B cell (primary cell): ENCODE data around the gene HIC1. TPM values are rescaled to one million over a fixed set of nuclear protein-coding genes. Genes with fewer than 3 reads are reported as not detected.

Experiments
- ATAC-seq: fragments of 200-7000 bp; cut with Tn5 transposase; one replicate; pipeline ENCODE4 v1.10.0; 2021; ENCODE audit warnings: low read depth, mild to moderate bottlenecking, moderate number of reproducible peaks, moderate library complexity
- CTCF ChIA-PET: fragments of 350-600 bp; sonication (Branson Sonifier 250); formaldehyde crosslinking; loops from one replicate; lab custom pipeline; 2021; ENCODE audit warnings: antibody characterized with exemption, inconsistent platforms; lab: Charles Lee
- POLR2A ChIA-PET: fragments of 350-600 bp; sonication (Branson Sonifier 250); formaldehyde crosslinking; loops from one replicate; lab custom pipeline; 2021; ENCODE audit warnings: antibody characterized with exemption; lab: Charles Lee
- DNase-seq: peaks from one replicate; pipeline ENCODE4 v3.0.0; 2013
- H2AFZ ChIP-seq: 2 replicates; pipeline ENCODE4 v1.6.1; 2012; ENCODE audit warnings: mild to moderate bottlenecking, low read depth, low read length; ENCODE audit not compliant: insufficient read depth, poor library complexity, severe bottlenecking
- H3K27ac ChIP-seq, 2 donors: 1 replicate in 1 of 2; 2 replicates in 1 of 2; pipeline ENCODE4 v1.5.1; 2012 to 2013; ENCODE audit warnings: low read length in 2 of 2, mild to moderate bottlenecking in 2 of 2, moderate library complexity in 1 of 2
- H3K27me3 ChIP-seq, 4 experiments: fragments of 200-600 bp in 1 of 4; sonication (generic) in 1 of 4; replicated peaks in 1 of 4; 1 replicate in 2 of 4; 2 replicates in 2 of 4; pipeline versions ENCODE4 v1.6.1 to v1.7.0; 2013 to 2016; ENCODE audit warnings: low read length in 3 of 4, mild to moderate bottlenecking in 2 of 4, mixed read lengths in 1 of 4, moderate library complexity in 1 of 4; ENCODE audit not compliant: insufficient read depth in 4 of 4, control insufficient read depth in 3 of 4; ENCODE audit errors: control extremely low read depth in 1 of 4
- H3K36me3 ChIP-seq, 2 experiments: replicated peaks in 1 of 2; 1 replicate in 1 of 2; 2 replicates in 1 of 2; pipeline versions ENCODE4 v1.6.1 to v1.7.1; 2013; ENCODE audit warnings: low read length in 1 of 2; ENCODE audit not compliant: insufficient read depth in 2 of 2, control insufficient read depth in 1 of 2; ENCODE audit errors: control extremely low read depth in 1 of 2, extremely low read depth in 1 of 2
- H3K4me1 ChIP-seq, 2 donors: fragments of 200-600 bp in 1 of 2; sonication (generic) in 1 of 2; 1 replicate in 1 of 2; 2 replicates in 1 of 2; pipeline versions ENCODE4 v1.5.1 to v1.6.1; 2013 to 2017; ENCODE audit warnings: low read length in 2 of 2; ENCODE audit not compliant: control insufficient read depth in 2 of 2, insufficient read depth in 2 of 2
- H3K4me2 ChIP-seq: replicated peaks from 2 replicates; pipeline ENCODE3; 2012; ENCODE audit warnings: mild to moderate bottlenecking, low read depth, low read length; ENCODE audit not compliant: poor library complexity, severe bottlenecking
- H3K4me3 ChIP-seq, 5 experiments: fragments of 200-600 bp in 1 of 5; sonication (generic) in 1 of 5; 1 replicate in 3 of 5; 2 replicates in 2 of 5; pipeline versions ENCODE4 v1.5.1 to v1.7.0; 2011 to 2016; ENCODE audit warnings: low read length in 4 of 5, mild to moderate bottlenecking in 4 of 5, low read depth in 2 of 5, control low read depth in 1 of 5, moderate library complexity in 1 of 5; ENCODE audit not compliant: insufficient read depth in 1 of 5; ENCODE audit errors: control extremely low read depth in 1 of 5, extremely low read depth in 1 of 5
- H3K79me2 ChIP-seq: fragments of 200-600 bp; sonication (generic); one replicate; pipeline ENCODE4 v1.6.0; 2016; ENCODE audit warnings: low read length; ENCODE audit not compliant: control insufficient read depth, insufficient read depth
- H3K9ac ChIP-seq: fragments of 200-600 bp; sonication (generic); 2 replicates; pipeline ENCODE4 v1.6.1; 2017; ENCODE audit warnings: mild to moderate bottlenecking, low read length, moderate library complexity
- H3K9me3 ChIP-seq, 3 donors: one replicate each; pipeline versions ENCODE4 v1.6.1 to v1.7.1; 2013; ENCODE audit warnings: low read length in 2 of 3; ENCODE audit not compliant: control insufficient read depth in 2 of 3, insufficient read depth in 1 of 3; ENCODE audit errors: control extremely low read depth in 1 of 3
- H4K20me1 ChIP-seq: 2 replicates; pipeline ENCODE4 v1.6.0; 2012; ENCODE audit warnings: mild to moderate bottlenecking, low read length; ENCODE audit not compliant: insufficient read depth, control insufficient read depth, poor library complexity, severe bottlenecking
- H3K27ac Mint-ChIP-seq: one replicate; pipeline ENCODE4 v1.8.0; 2021; ENCODE audit warnings: mixed read lengths
- H3K27me3 Mint-ChIP-seq: one replicate; pipeline ENCODE4 v1.8.0; 2021; ENCODE audit warnings: mixed read lengths
- H3K4me1 Mint-ChIP-seq: one replicate; pipeline ENCODE4 v1.8.0; 2021; ENCODE audit warnings: mixed read lengths
- H3K4me3 Mint-ChIP-seq: one replicate; pipeline ENCODE4 v1.8.0; 2021; ENCODE audit warnings: mixed read lengths
- H3K9me3 Mint-ChIP-seq: one replicate; pipeline ENCODE4 v1.8.0; 2022; ENCODE audit warnings: mixed read lengths; ENCODE audit not compliant: insufficient read depth
- CTCF ChIP-seq: fragments of 200-600 bp; IDR thresholded peaks from one replicate; pipeline ENCODE4 v1.8.0; 2022; ENCODE audit warnings: antibody characterized with exemption, mild to moderate bottlenecking
- EZH2 ChIP-seq: IDR thresholded peaks from 2 replicates; pipeline ENCODE4 v1.6.1; 2012; ENCODE audit warnings: borderline replicate concordance, low read depth, mild to moderate bottlenecking, moderate library complexity, low read length; ENCODE audit not compliant: insufficient read depth, poor library complexity, severe bottlenecking
- WGBS: methylation state at CpG from one replicate; pipeline ENCODE4 v1.1.5; 2013; ENCODE audit warnings: missing lambda C conversion rate; ENCODE audit not compliant: insufficient coverage; 5-methylcytosine and 5-hydroxymethylcytosine counted together
- intact Hi-C: fragments of 100-400 bp; cut with micrococcal nuclease; formaldehyde crosslinking; loops from one replicate; pipeline ENCODE4 v1.10.0; 2022
- polyA plus RNA-seq: library from polyadenylated mRNA; depleted of rRNA; stranded (reverse); fragments of >200 nt; gene quantifications from 2 replicates; pipeline ENCODE4 v1.2.3, GENCODE V29; 2012
- total RNA-seq, 2 donors: library from RNA; stranded (reverse); fragments of 120-200 nt in 1 of 2; gene quantifications; 1 replicate in 1 of 2; 2 replicates in 1 of 2; pipeline versions ENCODE4 v1.2.3 to v1.2.4, GENCODE V29; 2013 to 2022

HIC1 gene
- total and polyA plus RNA-seq, 2 donors (not counting 1 experiment from before 2014, with no cell fraction given): 0.46 to 1.9 TPM

GRCh38 chr17:2064147-2064489 lies 9.2 kb downstream of the HIC1 start:
- Histone ChIP-seq H3K27me3 (peaks cover 0 to 5% (median under 1%) of the 10 kb centered on the region in 4 experiments), H3K9ac (no peak overlapping the region), H3K27ac (peak overlapping the region; percentile 41 to 64), H3K4me2 (peak overlapping the region; percentile 39), H3K9me3 (no peaks in the 10 kb centered on the region), H3K36me3 (peaks cover 0 to 22% of the 10 kb centered on the region in 2 experiments), H3K4me1 (peaks cover 28 to 39% of the 10 kb centered on the region in 2 donors), H3K79me2 (no peaks in the 10 kb centered on the region), H4K20me1 (no peaks in the 10 kb centered on the region), H3K4me3 (no peak overlapping the region), H2AFZ (no peak overlapping the region)
- H3K4me3 Mint-ChIP-seq: peak overlapping the region; percentile 61
- peak overlapping the region; percentile 86 for H3K27ac Mint-ChIP-seq
- intact Hi-C loops: no loop called here
- no peaks in the 10 kb centered on the region for H3K9me3 Mint-ChIP-seq
- ChIA-PET CTCF (interaction anchor here (0.8 to 3.8 kb wide), 6 partner anchors 8 to 182 kb away, joined by 3 to 17 read pairs (median 6); partner anchors contain the start of gene HIC1), POLR2A (interaction anchor here (0.5 to 0.6 kb wide), 2 partner anchors 24 to 26 kb away, joined by 3 to 6 read pairs; no protein-coding TSS in a partner anchor)
- WGBS: 36% methylated on average over 4 of the region's 5 CpGs
- H3K4me1 Mint-ChIP-seq: peaks cover 46% of the 10 kb centered on the region
- no peaks in the 10 kb centered on the region for H3K27me3 Mint-ChIP-seq
- TF ChIP-seq CTCF (no peak), EZH2 (no peak)
- DNase-seq (no peak), ATAC-seq (peak; percentile 3)

- Histone ChIP-seq H3K36me3 (peaks cover 0 to 22% of the 10 kb centered on the region in 2 experiments), H3K27ac (peak overlapping the region; percentile 41 to 64), H4K20me1 (no peaks in the 10 kb centered on the region), H3K9ac (peak overlapping the region; percentile 10), H2AFZ (peak overlapping the region; percentile 13), H3K27me3 (peaks cover 0 to 5% (median 0%) of the 10 kb centered on the region in 4 experiments), H3K9me3 (no peaks in the 10 kb centered on the region), H3K4me1 (peaks cover 24 to 35% of the 10 kb centered on the region in 2 donors), H3K79me2 (no peaks in the 10 kb centered on the region), H3K4me3 (no peak overlapping the region), H3K4me2 (peak overlapping the region; percentile 39)
- Mint-ChIP-seq H3K9me3 (no peaks in the 10 kb centered on the region), H3K27ac (peak overlapping the region; percentile 86), H3K27me3 (no peaks in the 10 kb centered on the region), H3K4me1 (peaks cover 42% of the 10 kb centered on the region), H3K4me3 (peak overlapping the region; percentile 61)
- ChIA-PET CTCF (interaction anchor here (0.8 to 3.8 kb wide), 6 partner anchors 9 to 182 kb away, joined by 3 to 17 read pairs (median 6); partner anchors contain the start of gene HIC1), POLR2A (interaction anchor here (0.6 kb wide), 1 partner anchor 23 kb away, joined by 3 read pairs; no protein-coding TSS in a partner anchor)
- TF ChIP-seq CTCF: no peak
- no peak for TF ChIP-seq EZH2
- peak; percentile 77 for ATAC-seq
- DNase-seq: peak; percentile 48
- intact Hi-C loops: no loop called here
- 0% methylated on average over 6 of the region's 6 CpGs for WGBS
These were observed 9.6 kb downstream of the HIC1 start for GRCh38 chr17:2064520-2064971.
